ENCODE measurements around the gene ASPM.
"Not testable (repeated sequence)": the region's sequence is repeated elsewhere in the genome, so short reads cannot be mapped to it uniquely, and the experiment has no call there.

ASPM gene

GRCh38 chr1:197103300-197103699 lies 43.2 kb downstream of the ASPM start:
- TF ChIP-seq, protein P1, sequence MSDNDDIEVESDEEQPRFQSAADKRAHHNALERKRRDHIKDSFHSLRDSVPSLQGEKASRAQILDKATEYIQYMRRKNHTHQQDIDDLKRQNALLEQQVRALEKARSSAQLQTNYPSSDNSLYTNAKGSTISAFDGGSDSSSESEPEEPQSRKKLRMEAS (IDR thresholded peaks at IDR 0.05; ENCODE audit: low read depth, low read length) = no peak
- TF ChIP-seq POLR2A (IDR thresholded peaks at IDR 0.05; ENCODE audit: extremely low read depth, insufficient read length) (no peak), MYC (IDR thresholded peaks at IDR 0.05; ENCODE audit: low read depth, low read length) (no peak)
- TF ChIP-seq, protein P2, sequence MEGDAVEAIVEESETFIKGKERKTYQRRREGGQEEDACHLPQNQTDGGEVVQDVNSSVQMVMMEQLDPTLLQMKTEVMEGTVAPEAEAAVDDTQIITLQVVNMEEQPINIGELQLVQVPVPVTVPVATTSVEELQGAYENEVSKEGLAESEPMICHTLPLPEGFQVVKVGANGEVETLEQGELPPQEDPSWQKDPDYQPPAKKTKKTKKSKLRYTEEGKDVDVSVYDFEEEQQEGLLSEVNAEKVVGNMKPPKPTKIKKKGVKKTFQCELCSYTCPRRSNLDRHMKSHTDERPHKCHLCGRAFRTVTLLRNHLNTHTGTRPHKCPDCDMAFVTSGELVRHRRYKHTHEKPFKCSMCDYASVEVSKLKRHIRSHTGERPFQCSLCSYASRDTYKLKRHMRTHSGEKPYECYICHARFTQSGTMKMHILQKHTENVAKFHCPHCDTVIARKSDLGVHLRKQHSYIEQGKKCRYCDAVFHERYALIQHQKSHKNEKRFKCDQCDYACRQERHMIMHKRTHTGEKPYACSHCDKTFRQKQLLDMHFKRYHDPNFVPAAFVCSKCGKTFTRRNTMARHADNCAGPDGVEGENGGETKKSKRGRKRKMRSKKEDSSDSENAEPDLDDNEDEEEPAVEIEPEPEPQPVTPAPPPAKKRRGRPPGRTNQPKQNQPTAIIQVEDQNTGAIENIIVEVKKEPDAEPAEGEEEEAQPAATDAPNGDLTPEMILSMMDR (IDR thresholded peaks at IDR 0.05; ENCODE audit: low read depth, low read length) = no peak
- no peak overlapping the region for H3K4me3 ChIP-seq (ENCODE audit: low read depth, low read length)
- no peak for DNase-seq (ENCODE audit: low read depth)

- no peak for DNase-seq (ENCODE audit: low read depth)
- H3K4me3 ChIP-seq (ENCODE audit: low read depth, low read length) = no peak overlapping the region
- TF ChIP-seq POLR2A (IDR thresholded peaks at IDR 0.05; ENCODE audit: extremely low read depth, insufficient read length) (no peak), MYC (IDR thresholded peaks at IDR 0.05; ENCODE audit: low read depth, low read length) (no peak)
- TF ChIP-seq, protein P2 (IDR thresholded peaks at IDR 0.05; ENCODE audit: low read depth, low read length) = no peak
- TF ChIP-seq, protein P1 (IDR thresholded peaks at IDR 0.05; ENCODE audit: low read depth, low read length) = no peak
Observed at GRCh38 chr1:197101978-197102377, 44.5 kb downstream of the ASPM start.

GRCh38 chr1:197100677-197101076 lies 45.8 kb downstream of the ASPM start:
- DNase-seq (ENCODE audit: low read depth) = no peak
- TF ChIP-seq, protein P1 (IDR thresholded peaks at IDR 0.05; ENCODE audit: low read depth, low read length) = no peak
- TF ChIP-seq POLR2A (IDR thresholded peaks at IDR 0.05; ENCODE audit: extremely low read depth, insufficient read length) (no peak), MYC (IDR thresholded peaks at IDR 0.05; ENCODE audit: low read depth, low read length) (no peak)
- TF ChIP-seq, protein P2 (IDR thresholded peaks at IDR 0.05; ENCODE audit: low read depth, low read length) = no peak
- H3K4me3 ChIP-seq (ENCODE audit: low read depth, low read length) = no peak overlapping the region

- TF ChIP-seq, protein P2 (IDR thresholded peaks at IDR 0.05; ENCODE audit: low read depth, low read length) = no peak
- TF ChIP-seq, protein P1 (IDR thresholded peaks at IDR 0.05; ENCODE audit: low read depth, low read length) = no peak
- no peak for TF ChIP-seq MYC (IDR thresholded peaks at IDR 0.05; ENCODE audit: low read depth, low read length)
- no peak for TF ChIP-seq POLR2A (IDR thresholded peaks at IDR 0.05; ENCODE audit: extremely low read depth, insufficient read length)
- H3K4me3 ChIP-seq (ENCODE audit: low read depth, low read length) = no peak overlapping the region
- no peak for DNase-seq (ENCODE audit: low read depth)
Observed at GRCh38 chr1:197099444-197099843, 47.0 kb downstream of the ASPM start.

- H3K4me3 ChIP-seq (ENCODE audit: low read depth, low read length); DNase-seq (ENCODE audit: low read depth): not testable (repeated sequence)
Observed at GRCh38 chr1:197096971-197097370, 49.5 kb downstream of the ASPM start.

DNA sequence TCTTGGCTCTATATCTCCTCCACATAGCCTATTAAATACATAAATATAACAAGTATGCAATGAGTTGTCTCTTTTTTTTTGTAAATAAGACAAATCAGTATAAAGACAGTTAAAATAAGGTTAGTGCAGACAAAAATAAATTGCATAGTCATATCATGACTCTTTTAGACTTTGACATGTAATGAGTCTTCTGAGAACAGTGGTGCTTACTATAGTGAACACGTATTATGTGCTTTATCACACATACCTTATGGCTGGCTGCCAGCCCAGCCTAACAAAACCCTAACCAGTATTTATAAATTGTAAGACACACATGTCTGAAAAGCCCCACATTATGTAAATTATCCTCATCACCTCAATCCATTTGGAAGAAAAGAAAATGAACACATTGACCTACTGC lies 50.3 kb downstream of the ASPM start:
- H3K4me3 ChIP-seq (ENCODE audit: low read depth, low read length) = no peak overlapping the region
- TF ChIP-seq, protein P1 (IDR thresholded peaks at IDR 0.05; ENCODE audit: low read depth, low read length) = no peak
- TF ChIP-seq, protein P2 (IDR thresholded peaks at IDR 0.05; ENCODE audit: low read depth, low read length) = no peak
- no peak for TF ChIP-seq POLR2A (IDR thresholded peaks at IDR 0.05; ENCODE audit: extremely low read depth, insufficient read length)
- no peak for DNase-seq (ENCODE audit: low read depth)

Data from NB4 (cell line).